Smooth muscle cell (in vitro differentiated cells): ENCODE data around the gene NDUFS4. TPM values are rescaled to one million over a fixed set of nuclear protein-coding genes. Genes with fewer than 3 reads are reported as not detected.

Experiments used
- DNase-seq: peaks from one replicate; lab custom pipeline; 2025; ENCODE audit not compliant: unreplicated experiment; lab: John Stamatoyannopoulos, UW
- H2AFZ ChIP-seq: fragments of 200-600 bp; sonication (generic); 2 replicates; pipeline ENCODE4 v1.6.0; 2016; ENCODE audit warnings: antibody characterized with exemption, low read depth, mild to moderate bottlenecking
- H3F3A ChIP-seq: fragments of 200-600 bp; sonication (generic); 2 replicates; pipeline ENCODE4 v1.6.0; 2017; ENCODE audit warnings: antibody characterized with exemption, low read depth
- H3K27ac ChIP-seq: fragments of 200-600 bp; sonication (generic); 2 replicates; pipeline ENCODE4 v1.5.1; 2016; ENCODE audit warnings: low read depth, mild to moderate bottlenecking
- H3K27me3 ChIP-seq: fragments of 200-600 bp; sonication (generic); 2 replicates; pipeline ENCODE4 v1.6.1; 2016; ENCODE audit warnings: low read depth, mild to moderate bottlenecking
- H3K36me3 ChIP-seq: fragments of 200-600 bp; sonication (generic); 2 replicates; pipeline ENCODE4 v1.5.1; 2016; ENCODE audit warnings: low read depth
- H3K4me1 ChIP-seq: fragments of 200-600 bp; sonication (generic); 2 replicates; pipeline ENCODE4 v1.5.1; 2016; ENCODE audit warnings: low read depth
- H3K4me2 ChIP-seq: fragments of 200-600 bp; sonication (generic); 2 replicates; pipeline ENCODE4 v1.6.0; 2016; ENCODE audit warnings: mild to moderate bottlenecking
- H3K4me3 ChIP-seq: fragments of 200-600 bp; sonication (generic); 2 replicates; pipeline ENCODE4 v1.5.1; 2016; ENCODE audit warnings: mild to moderate bottlenecking
- H3K79me2 ChIP-seq: fragments of 200-600 bp; sonication (generic); 2 replicates; pipeline ENCODE4 v1.6.0; 2016; ENCODE audit warnings: low read depth, mild to moderate bottlenecking
- H3K9ac ChIP-seq: fragments of 200-600 bp; sonication (generic); 2 replicates; pipeline ENCODE4 v1.6.0; 2016; ENCODE audit warnings: low read depth
- H3K9me3 ChIP-seq: fragments of 200-600 bp; sonication (generic); replicated peaks from 2 replicates; pipeline ENCODE4 v1.5.1; 2016; ENCODE audit warnings: low read depth
- H4K20me1 ChIP-seq: fragments of 200-600 bp; sonication (generic); 2 replicates; pipeline ENCODE4 v1.6.0; 2016; ENCODE audit warnings: low read depth
- WGBS: methylation state at CpG from one replicate; pipeline ENCODE4 v1.1.7; 2016; ENCODE audit warnings: low lambda C conversion rate; 5-methylcytosine and 5-hydroxymethylcytosine counted together
- polyA plus RNA-seq: library from polyadenylated mRNA; unstranded; fragments of >200 nt; fragmentation: Nextera tagmentation; extraction: Ambion mirVana; gene quantifications from 2 replicates; pipeline ENCODE4 v1.2.1, GENCODE V29; 2016
- total RNA-seq: library from RNA; depleted of rRNA; stranded (reverse); fragments of >200 nt; gene quantifications from 2 replicates; pipeline ENCODE4 v1.2.3, GENCODE V29; 2014
- TF ChIP-seq, protein P1 (sequence below): fragments of 200-600 bp; sonication (generic); IDR thresholded peaks from 2 replicates; pipeline ENCODE4 v1.5.1; 2017; ENCODE audit warnings: borderline replicate concordance, mild to moderate bottlenecking, antibody characterized with exemption; ENCODE audit not compliant: insufficient read depth, poor library complexity, severe bottlenecking

The NDUFS4 gene
- total and polyA plus RNA-seq, 2 experiments from 2014 or later, result 182 to 218 TPM

DNA sequence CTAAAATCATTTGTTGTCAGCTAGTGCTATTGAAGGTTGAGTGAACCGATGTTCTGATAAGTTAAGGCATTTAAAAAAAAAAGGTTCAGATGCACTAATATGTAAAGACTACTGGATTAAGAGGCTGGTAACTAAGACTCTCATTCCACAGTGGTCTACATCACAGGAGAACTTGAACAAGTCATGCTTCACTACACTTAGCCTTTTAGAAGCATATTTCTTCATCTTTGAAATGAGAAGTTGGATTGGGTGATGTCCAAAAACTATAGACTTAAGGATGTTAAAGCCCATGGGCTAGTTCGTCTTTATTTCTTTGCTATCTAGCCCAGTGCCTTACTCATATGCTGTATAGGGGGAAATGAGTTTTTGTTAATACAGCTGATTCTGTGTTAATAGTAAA is 107.2 kb downstream of the NDUFS4 start:
- TF ChIP-seq, protein P1, sequence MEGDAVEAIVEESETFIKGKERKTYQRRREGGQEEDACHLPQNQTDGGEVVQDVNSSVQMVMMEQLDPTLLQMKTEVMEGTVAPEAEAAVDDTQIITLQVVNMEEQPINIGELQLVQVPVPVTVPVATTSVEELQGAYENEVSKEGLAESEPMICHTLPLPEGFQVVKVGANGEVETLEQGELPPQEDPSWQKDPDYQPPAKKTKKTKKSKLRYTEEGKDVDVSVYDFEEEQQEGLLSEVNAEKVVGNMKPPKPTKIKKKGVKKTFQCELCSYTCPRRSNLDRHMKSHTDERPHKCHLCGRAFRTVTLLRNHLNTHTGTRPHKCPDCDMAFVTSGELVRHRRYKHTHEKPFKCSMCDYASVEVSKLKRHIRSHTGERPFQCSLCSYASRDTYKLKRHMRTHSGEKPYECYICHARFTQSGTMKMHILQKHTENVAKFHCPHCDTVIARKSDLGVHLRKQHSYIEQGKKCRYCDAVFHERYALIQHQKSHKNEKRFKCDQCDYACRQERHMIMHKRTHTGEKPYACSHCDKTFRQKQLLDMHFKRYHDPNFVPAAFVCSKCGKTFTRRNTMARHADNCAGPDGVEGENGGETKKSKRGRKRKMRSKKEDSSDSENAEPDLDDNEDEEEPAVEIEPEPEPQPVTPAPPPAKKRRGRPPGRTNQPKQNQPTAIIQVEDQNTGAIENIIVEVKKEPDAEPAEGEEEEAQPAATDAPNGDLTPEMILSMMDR, result no peak
- H2AFZ ChIP-seq, result no peak overlapping the region
- H3K79me2 ChIP-seq, result no peaks in the 10 kb centered on the region
- 96% methylated on average over 2 of the region's 2 CpGs for WGBS
- no peak overlapping the region for H3K4me2 ChIP-seq
- no peak overlapping the region for H3K4me3 ChIP-seq
- H3K27ac ChIP-seq, result no peak overlapping the region
- H3K9ac ChIP-seq, result no peak overlapping the region
- H3F3A ChIP-seq, result no peaks in the 10 kb centered on the region
- no peak for DNase-seq
- H3K9me3 ChIP-seq, result no peaks in the 10 kb centered on the region
- H3K27me3 ChIP-seq, result no peaks in the 10 kb centered on the region
- no peaks in the 10 kb centered on the region for H4K20me1 ChIP-seq
- H3K4me1 ChIP-seq, result no peaks in the 10 kb centered on the region
- peaks cover 6% of the 10 kb centered on the region for H3K36me3 ChIP-seq

DNA sequence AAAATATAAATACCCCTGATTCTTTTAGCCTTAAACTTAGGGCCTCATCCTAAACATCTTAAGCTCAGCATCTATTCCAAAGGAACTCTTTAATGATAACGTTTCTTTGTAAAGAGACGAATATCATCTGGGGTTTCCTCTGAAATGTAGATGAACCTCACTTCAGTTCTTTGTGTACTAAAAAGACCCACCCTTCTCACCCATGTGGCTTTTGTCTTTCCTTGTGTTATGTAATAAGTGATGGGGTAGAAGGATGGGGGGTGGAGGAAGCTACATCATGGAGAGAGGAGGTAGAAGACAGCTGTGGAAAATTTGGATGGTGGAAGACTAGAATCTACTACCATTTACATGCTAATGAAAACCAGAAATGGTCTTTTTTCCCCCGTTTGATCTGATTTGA is 111.0 kb downstream of the NDUFS4 start:
- Histone ChIP-seq H3F3A (no peaks in the 10 kb centered on the region), H3K9ac (no peak overlapping the region), H2AFZ (no peak overlapping the region), H3K4me2 (no peak overlapping the region), H3K4me3 (no peak overlapping the region), H3K79me2 (no peaks in the 10 kb centered on the region), H4K20me1 (no peaks in the 10 kb centered on the region), H3K27me3 (no peaks in the 10 kb centered on the region), H3K36me3 (no peaks in the 10 kb centered on the region), H3K9me3 (no peaks in the 10 kb centered on the region), H3K4me1 (no peaks in the 10 kb centered on the region), H3K27ac (no peak overlapping the region)
- 50% methylated on average over 3 of the region's 3 CpGs for WGBS
- no peak for DNase-seq
- TF ChIP-seq, protein P1, result no peak

DNA sequence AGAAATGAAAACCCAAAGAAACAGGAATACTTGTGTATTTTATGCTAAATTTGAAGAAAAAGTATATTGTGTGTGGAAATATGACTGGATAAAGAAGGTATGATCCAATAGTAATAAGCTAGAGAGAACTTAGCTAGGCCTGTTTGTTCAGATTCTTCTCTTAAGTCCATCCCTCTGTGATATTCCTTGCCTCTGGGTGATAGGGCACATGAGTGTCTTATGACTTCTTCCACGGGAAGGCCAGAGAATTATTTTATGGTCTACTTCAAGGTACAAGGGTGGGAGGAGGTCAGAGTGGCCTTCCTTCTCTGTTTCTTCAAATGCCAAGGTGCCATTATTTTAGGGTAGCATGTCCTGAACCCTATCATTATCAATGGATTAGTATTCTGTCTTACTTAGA is 113.7 kb downstream of the NDUFS4 start:
- 80% methylated on average over 1 of the region's 1 CpG for WGBS
- no peaks in the 10 kb centered on the region for H3F3A ChIP-seq
- H3K4me1 ChIP-seq, result no peaks in the 10 kb centered on the region
- no peak overlapping the region for H3K4me2 ChIP-seq
- H4K20me1 ChIP-seq, result no peaks in the 10 kb centered on the region
- H2AFZ ChIP-seq, result no peak overlapping the region
- H3K27ac ChIP-seq, result no peak overlapping the region
- H3K79me2 ChIP-seq, result no peaks in the 10 kb centered on the region
- TF ChIP-seq, protein P1, result no peak
- H3K9me3 ChIP-seq, result no peaks in the 10 kb centered on the region
- no peak overlapping the region for H3K9ac ChIP-seq
- no peak for DNase-seq
- H3K36me3 ChIP-seq, result no peaks in the 10 kb centered on the region
- H3K27me3 ChIP-seq, result no peaks in the 10 kb centered on the region
- H3K4me3 ChIP-seq, result no peak overlapping the region

DNA sequence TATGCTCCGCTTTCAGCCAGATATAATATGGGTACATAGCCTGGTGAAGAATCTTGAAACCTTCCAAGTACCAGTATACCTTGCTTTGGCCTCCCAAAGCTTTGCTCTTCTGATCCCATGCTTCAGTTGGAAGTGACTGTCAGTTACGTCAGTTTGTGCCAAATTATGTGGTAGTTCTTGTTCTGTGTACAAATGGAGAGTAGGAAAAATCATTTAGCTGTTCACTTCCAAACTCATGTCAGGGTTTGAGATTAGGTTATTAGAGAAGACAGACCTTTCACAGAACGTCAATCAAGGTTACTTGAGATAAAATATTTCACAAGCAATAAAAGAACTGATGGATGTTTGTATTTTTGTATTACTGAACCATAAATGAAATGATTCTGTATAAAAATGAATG is 117.2 kb downstream of the NDUFS4 start:
- H3K4me3 ChIP-seq, result no peak overlapping the region
- no peak overlapping the region for H3K4me2 ChIP-seq
- WGBS, result 98% methylated on average over 3 of the region's 3 CpGs
- no peaks in the 10 kb centered on the region for H3K4me1 ChIP-seq
- H3K27ac ChIP-seq, result no peak overlapping the region
- no peak overlapping the region for H3K9ac ChIP-seq
- no peaks in the 10 kb centered on the region for H3K36me3 ChIP-seq
- H4K20me1 ChIP-seq, result no peaks in the 10 kb centered on the region
- no peaks in the 10 kb centered on the region for H3K79me2 ChIP-seq
- no peaks in the 10 kb centered on the region for H3K27me3 ChIP-seq
- no peak for DNase-seq
- TF ChIP-seq, protein P1, result no peak
- no peak overlapping the region for H2AFZ ChIP-seq
- no peaks in the 10 kb centered on the region for H3F3A ChIP-seq
- no peaks in the 10 kb centered on the region for H3K9me3 ChIP-seq
